ENCODE results near the gene LRRC3.

GRCh38 chr21:44461005-44461404, 5.7 kb downstream of the LRRC3 start:
- no peak for TF ChIP-seq POLR2AphosphoS5 (IDR thresholded peaks at IDR 0.05)
- TF ChIP-seq CTCF (IDR thresholded peaks at IDR 0.05), result no peak
- TF ChIP-seq EP300 (IDR thresholded peaks at IDR 0.05), result no peak

Measured in suprapubic skin (tissue), 4 donors.